OCI-LY7 (cell line): ENCODE results near the gene SLC44A2. TPM values are rescaled to one million over a fixed set of nuclear protein-coding genes. Genes with fewer than 3 reads are reported as not detected.

Experiments
- BruUV-seq: library from RNA; stranded (reverse); fragments of 400-500 nt; replicated peaks from 2 replicates; lab custom pipeline; 2021; lab: Mats Ljungman, UMichigan
- CTCF ChIA-PET: fragments of 300-600 bp; sonication (Branson Sonifier 250); formaldehyde crosslinking; loops from one replicate; lab custom pipeline; 2022; ENCODE audit warnings: antibody characterized with exemption; ENCODE audit not compliant: unreplicated experiment; lab: Charles Lee
- POLR2A ChIA-PET: fragments of 300-600 bp; sonication (Branson Sonifier 250); formaldehyde crosslinking; loops from one replicate; lab custom pipeline; 2022; ENCODE audit warnings: antibody characterized with exemption; lab: Charles Lee
- DNase-seq: peaks from one replicate; pipeline ENCODE4 v3.0.0-alpha.2; 2015; ENCODE audit warnings: low spot score
- H2AFZ ChIP-seq: fragments of 200-600 bp; sonication (generic), shearing (Covaris generic); 2 replicates; pipeline ENCODE4 v1.6.1; 2014; ENCODE audit warnings: mild to moderate bottlenecking, antibody characterized with exemption, low read length, moderate library complexity
- H3K27ac ChIP-seq: fragments of 200-600 bp; sonication (generic); 2 replicates; pipeline ENCODE4 v1.5.1; 2014; ENCODE audit warnings: mixed run types, low read depth, mild to moderate bottlenecking, moderate library complexity, low read length, inconsistent platforms; ENCODE audit not compliant: poor library complexity, severe bottlenecking
- H3K36me3 ChIP-seq: fragments of 200-600 bp; sonication (generic); 2 replicates; pipeline ENCODE4 v1.6.1; 2014; ENCODE audit warnings: mild to moderate bottlenecking, antibody characterized with exemption, low read length, moderate library complexity, mixed read lengths; ENCODE audit not compliant: insufficient read depth
- H3K4me1 ChIP-seq: fragments of 200-600 bp; sonication (generic); 2 replicates; pipeline ENCODE4 v1.5.1; 2014; ENCODE audit warnings: mild to moderate bottlenecking, low read length; ENCODE audit not compliant: insufficient read depth, poor library complexity, severe bottlenecking
- H3K4me2 ChIP-seq: fragments of 200-600 bp; sonication (generic); 2 replicates; pipeline ENCODE4 v1.6.1; 2014; ENCODE audit warnings: mild to moderate bottlenecking, low read length
- H3K4me3 ChIP-seq: fragments of 200-600 bp; sonication (generic); 2 replicates; pipeline ENCODE4 v1.5.1; 2014; ENCODE audit warnings: mild to moderate bottlenecking, low read depth, low read length; ENCODE audit not compliant: poor library complexity, severe bottlenecking
- H3K79me2 ChIP-seq: fragments of 200-600 bp; sonication (generic); 2 replicates; pipeline ENCODE4 v1.6.1; 2016; ENCODE audit warnings: low read depth, mild to moderate bottlenecking, low read length, moderate library complexity, mixed read lengths; ENCODE audit not compliant: insufficient read depth
- H3K9me2 ChIP-seq: fragments of 200-600 bp; sonication (generic); 2 replicates; pipeline ENCODE4 v1.6.1; 2016; ENCODE audit warnings: mild to moderate bottlenecking, low read length, mixed read lengths; ENCODE audit not compliant: insufficient read depth
- H3K9me3 ChIP-seq: fragments of 200-600 bp; sonication (generic); 2 replicates; pipeline ENCODE4 v1.6.1; 2014; ENCODE audit warnings: mild to moderate bottlenecking, mixed run types, low read length, mixed read lengths
- H4K20me1 ChIP-seq: fragments of 200-600 bp; sonication (generic); 2 replicates; pipeline ENCODE4 v1.6.1; 2014; ENCODE audit warnings: mild to moderate bottlenecking, antibody characterized with exemption, low read length, moderate library complexity, mixed read lengths; ENCODE audit not compliant: insufficient read depth
- CTCF ChIP-seq: fragments of 200-600 bp; sonication (generic); conservative IDR thresholded peaks from 2 replicates; pipeline ENCODE4 v1.5.1; 2014; ENCODE audit warnings: mild to moderate bottlenecking, antibody characterized with exemption, low read length, moderate library complexity, mixed read lengths
- EZH2phosphoT487 ChIP-seq: fragments of 200-600 bp; sonication (generic); IDR thresholded peaks from 2 replicates; pipeline ENCODE4 v1.6.1; 2018; ENCODE audit warnings: low read depth, borderline replicate concordance, mild to moderate bottlenecking, mixed run types, antibody characterized with exemption, low read length, moderate library complexity, mixed read lengths
- intact Hi-C: fragments of 100-400 bp; cut with micrococcal nuclease; formaldehyde crosslinking; loops from one replicate; pipeline ENCODE4 v1.10.0; 2022; ENCODE audit not compliant: unreplicated experiment
- total RNA-seq, 2 experiments: library from RNA; depleted of rRNA in 1 of 2; stranded (reverse); fragments of >200 nt in 1 of 2; shearing (Covaris generic) in 1 of 2; gene quantifications; 2 replicates each; pipeline ENCODE4 v1.2.3, GENCODE V29; 2014 to 2022

SLC44A2 gene
- total RNA-seq, 2 experiments from 2014 or later, result 115 to 197 TPM

GRCh38 chr19:10682397-10683063 lies 57.2 kb downstream of the SLC44A2 start:
- Histone ChIP-seq H3K9me2 (no peaks in the 10 kb centered on the region), H3K79me2 (peaks cover 12% of the 10 kb centered on the region; the same call in 1 of the 2 replicates), H2AFZ (no peak overlapping the region), H3K4me1 (no peaks in the 10 kb centered on the region), H3K4me3 (no peak overlapping the region), H3K4me2 (no peak overlapping the region), H3K36me3 (peaks cover 99% of the 10 kb centered on the region), H4K20me1 (peaks cover 8% of the 10 kb centered on the region; the same call in 1 of the 2 replicates), H3K27ac (no peak overlapping the region), H3K9me3 (no peaks in the 10 kb centered on the region)
- intact Hi-C loops, result no loop called here
- DNase-seq, result no peak
- TF ChIP-seq CTCF, result no peak
- no peak for TF ChIP-seq EZH2phosphoT487
- ChIA-PET CTCF (no interaction called here), POLR2A (interaction anchor here (0.6 kb wide), 1 partner anchor 170 kb away, joined by 5 read pairs; no protein-coding TSS in a partner anchor)
- no TSS peak for BruUV-seq

GRCh38 chr19:10683064-10683426 lies 57.7 kb downstream of the SLC44A2 start:
- Histone ChIP-seq H3K79me2 (peaks cover 9% of the 10 kb centered on the region; the same call in 1 of the 2 replicates), H3K36me3 (peaks cover 99% of the 10 kb centered on the region), H3K9me2 (no peaks in the 10 kb centered on the region), H3K4me3 (no peak overlapping the region), H4K20me1 (peaks cover 4% of the 10 kb centered on the region; the same call in 1 of the 2 replicates), H3K4me1 (no peaks in the 10 kb centered on the region), H3K9me3 (no peaks in the 10 kb centered on the region), H2AFZ (no peak overlapping the region), H3K27ac (no peak overlapping the region), H3K4me2 (no peak overlapping the region)
- ChIA-PET CTCF (no interaction called here), POLR2A (interaction anchor here (0.6 kb wide), 1 partner anchor 171 kb away, joined by 5 read pairs; no protein-coding TSS in a partner anchor)
- DNase-seq, result no peak
- TF ChIP-seq EZH2phosphoT487 (no peak), CTCF (no peak)
- intact Hi-C loops, result no loop called here
- BruUV-seq, result no TSS peak

GRCh38 chr19:10683582-10683981 lies 58.2 kb downstream of the SLC44A2 start:
- H3K27ac ChIP-seq, result no peak overlapping the region
- no peaks in the 10 kb centered on the region for H3K9me3 ChIP-seq
- no peak overlapping the region for H3K4me2 ChIP-seq
- H3K4me1 ChIP-seq, result no peaks in the 10 kb centered on the region
- H2AFZ ChIP-seq, result no peak overlapping the region
- TF ChIP-seq CTCF (no peak), EZH2phosphoT487 (no peak)
- intact Hi-C loops, result no loop called here
- POLR2A ChIA-PET, result interaction anchor here (0.6 kb wide), 1 partner anchor 171 kb away, joined by 5 read pairs; no protein-coding TSS in a partner anchor
- no TSS peak for BruUV-seq
- H3K79me2 ChIP-seq, result peaks cover 5% of the 10 kb centered on the region; the same call in 1 of the 2 replicates
- DNase-seq, result no peak
- CTCF ChIA-PET, result no interaction called here
- peaks cover 99% of the 10 kb centered on the region for H3K36me3 ChIP-seq
- no peak overlapping the region for H3K4me3 ChIP-seq
- no peaks in the 10 kb centered on the region for H3K9me2 ChIP-seq
- no peaks in the 10 kb centered on the region for H4K20me1 ChIP-seq
